Keratinocyte (primary cell): ENCODE results near the gene ANXA3. TPM values are rescaled to one million over a fixed set of nuclear protein-coding genes. Genes with fewer than 3 reads are reported as not detected.

Experiments
- DNase-seq: peaks from one replicate; pipeline ENCODE4 v3.0.0-alpha.2; 2011; ENCODE audit warnings: low read depth, missing footprints, low spot score
- FAIRE-seq: peaks from 2 replicates; lab custom pipeline; 2011; peaks lifted over from hg19 to GRCh38; lab: Jason Lieb, UNC
- H2AFZ ChIP-seq: 2 replicates; pipeline ENCODE4 v1.6.0; 2012; ENCODE audit warnings: low read length, control low read depth, inconsistent platforms; ENCODE audit not compliant: control insufficient read depth
- H3K27ac ChIP-seq: 2 replicates; pipeline ENCODE4 v1.5.1; 2011; ENCODE audit warnings: low read length; ENCODE audit not compliant: control insufficient read depth, insufficient read depth
- H3K27me3 ChIP-seq: 3 replicates; pipeline ENCODE4 v1.6.0; 2011; ENCODE audit warnings: low read length; ENCODE audit not compliant: control insufficient read depth, insufficient read depth; ENCODE audit errors: extremely low read depth
- H3K36me3 ChIP-seq, 2 experiments: 2 replicates in 1 of 2; 3 replicates in 1 of 2; pipeline ENCODE4 v1.5.1; 2011; ENCODE audit warnings: low read length in 2 of 2, mild to moderate bottlenecking in 1 of 2; ENCODE audit not compliant: control insufficient read depth in 2 of 2, insufficient read depth in 2 of 2; ENCODE audit errors: extremely low read depth in 1 of 2
- H3K4me1 ChIP-seq: 3 replicates; pipeline ENCODE4 v1.5.1; 2011; ENCODE audit warnings: low read length; ENCODE audit not compliant: control insufficient read depth, insufficient read depth; ENCODE audit errors: extremely low read depth
- H3K4me2 ChIP-seq: 3 replicates; pipeline ENCODE4 v1.6.0; 2011; ENCODE audit warnings: low read depth, low read length; ENCODE audit not compliant: control insufficient read depth, insufficient read depth; ENCODE audit errors: extremely low read depth
- H3K4me3 ChIP-seq, 3 experiments: fragments of 200-600 bp in 1 of 3; sonication (generic) in 1 of 3; 2 replicates in 2 of 3; 3 replicates in 1 of 3; pipeline ENCODE4 v1.5.1; 2011 to 2016; ENCODE audit warnings: low read length in 3 of 3, mild to moderate bottlenecking in 3 of 3, control low read depth in 2 of 3, inconsistent platforms in 1 of 3, low read depth in 1 of 3, mixed read lengths in 1 of 3, mixed run types in 1 of 3, moderate library complexity in 1 of 3; ENCODE audit not compliant: control insufficient read depth in 2 of 3, insufficient read depth in 2 of 3; ENCODE audit errors: extremely low read depth in 1 of 3
- H3K79me2 ChIP-seq: 2 replicates; pipeline ENCODE4 v1.6.0; 2012; ENCODE audit warnings: low read length; ENCODE audit not compliant: control insufficient read depth, insufficient read depth
- H3K9ac ChIP-seq: 3 replicates; pipeline ENCODE4 v1.6.0; 2011; ENCODE audit warnings: low read length; ENCODE audit not compliant: control insufficient read depth, insufficient read depth; ENCODE audit errors: extremely low read depth
- H3K9me1 ChIP-seq: 3 replicates; pipeline ENCODE4 v1.6.0; 2011; ENCODE audit warnings: low read length; ENCODE audit not compliant: control insufficient read depth, insufficient read depth; ENCODE audit errors: extremely low read depth
- H3K9me3 ChIP-seq: 2 replicates; pipeline ENCODE4 v1.5.1; 2012; ENCODE audit warnings: low read depth, low read length; ENCODE audit not compliant: control insufficient read depth
- H4K20me1 ChIP-seq: 3 replicates; pipeline ENCODE4 v1.6.0; 2011; ENCODE audit warnings: low read length; ENCODE audit not compliant: control insufficient read depth, insufficient read depth; ENCODE audit errors: extremely low read depth
- EZH2 ChIP-seq: IDR thresholded peaks from one replicate; pipeline ENCODE4 v1.6.1; 2012; ENCODE audit warnings: inconsistent platforms, mild to moderate bottlenecking, low read length, moderate library complexity
- dilution Hi-C: fragments of 300-500 bp; cut with MboI; formaldehyde crosslinking; loops from one replicate; pipeline ENCODE4 v1.7.0; 2020; ENCODE audit warnings: low sequenced_read_pairs; ENCODE audit not compliant: extremely low pct_ligation_motif_present
- polyA plus RNA-seq, 5 experiments: library from polyadenylated mRNA; depleted of rRNA in 3 of 5; stranded (reverse) in 3 of 5; stranded (forward) in 1 of 5; unstranded in 1 of 5; fragments of >200 nt; gene quantifications; 1 replicate in 1 of 5; 2 replicates in 3 of 5; 3 replicates in 1 of 5; pipeline versions ENCODE4 v1.2.1 to v1.2.3, GENCODE V29; 2011 to 2012; ENCODE audit warnings: missing spikeins in 2 of 5, low read depth in 1 of 5, low replicate concordance in 1 of 5
- TF ChIP-seq, protein P1 (sequence below), 3 experiments: IDR thresholded peaks in 1 of 3; conservative IDR thresholded peaks in 1 of 3; optimal IDR thresholded peaks in 1 of 3; 2 replicates in 2 of 3; 3 replicates in 1 of 3; pipeline versions ENCODE3 to v1.5.1; 2011; ENCODE audit warnings: low read length in 3 of 3, mild to moderate bottlenecking in 3 of 3, moderate library complexity in 2 of 3, control low read depth in 1 of 3, inconsistent platforms in 1 of 3; ENCODE audit not compliant: insufficient read depth in 2 of 3; ENCODE audit errors: extremely low read depth in 1 of 3

Gene ANXA3
- polyA plus RNA-seq, 1 donor (not counting 4 experiments of a cell fraction or from before 2014, with no cell fraction given), result 463 TPM

- no peaks in the 10 kb centered on the region for H4K20me1 ChIP-seq
- H2AFZ ChIP-seq, result no peak overlapping the region
- H3K27ac ChIP-seq, result no peak overlapping the region
- no peak overlapping the region for H3K9ac ChIP-seq
- dilution Hi-C loops, result loop anchor here (25.0 kb wide), 1 partner anchor 256 kb away; no protein-coding TSS in a partner anchor
- no peaks in the 10 kb centered on the region for H3K9me3 ChIP-seq
- H3K9me1 ChIP-seq, result no peaks in the 10 kb centered on the region
- DNase-seq (no peak), FAIRE-seq (no peak)
- no peaks in the 10 kb centered on the region for H3K27me3 ChIP-seq
- no peaks in the 10 kb centered on the region for H3K79me2 ChIP-seq
- H3K36me3 ChIP-seq, result peaks cover 42 to 50% of the 10 kb centered on the region in 2 experiments
- no peak overlapping the region for H3K4me2 ChIP-seq
- TF ChIP-seq, protein P1, sequence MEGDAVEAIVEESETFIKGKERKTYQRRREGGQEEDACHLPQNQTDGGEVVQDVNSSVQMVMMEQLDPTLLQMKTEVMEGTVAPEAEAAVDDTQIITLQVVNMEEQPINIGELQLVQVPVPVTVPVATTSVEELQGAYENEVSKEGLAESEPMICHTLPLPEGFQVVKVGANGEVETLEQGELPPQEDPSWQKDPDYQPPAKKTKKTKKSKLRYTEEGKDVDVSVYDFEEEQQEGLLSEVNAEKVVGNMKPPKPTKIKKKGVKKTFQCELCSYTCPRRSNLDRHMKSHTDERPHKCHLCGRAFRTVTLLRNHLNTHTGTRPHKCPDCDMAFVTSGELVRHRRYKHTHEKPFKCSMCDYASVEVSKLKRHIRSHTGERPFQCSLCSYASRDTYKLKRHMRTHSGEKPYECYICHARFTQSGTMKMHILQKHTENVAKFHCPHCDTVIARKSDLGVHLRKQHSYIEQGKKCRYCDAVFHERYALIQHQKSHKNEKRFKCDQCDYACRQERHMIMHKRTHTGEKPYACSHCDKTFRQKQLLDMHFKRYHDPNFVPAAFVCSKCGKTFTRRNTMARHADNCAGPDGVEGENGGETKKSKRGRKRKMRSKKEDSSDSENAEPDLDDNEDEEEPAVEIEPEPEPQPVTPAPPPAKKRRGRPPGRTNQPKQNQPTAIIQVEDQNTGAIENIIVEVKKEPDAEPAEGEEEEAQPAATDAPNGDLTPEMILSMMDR (optimal IDR thresholded peaks at IDR 0.05 in 1 of 3, IDR thresholded peaks at IDR 0.05 in 1 of 3, conservative IDR thresholded peaks at IDR 0.05 in 1 of 3; ENCODE audit: extremely low read depth in 1 of 3, insufficient read depth in 2 of 3, low read length in 3 of 3), result no peak
- TF ChIP-seq EZH2, result no peak
- no peaks in the 10 kb centered on the region for H3K4me1 ChIP-seq
- H3K4me3 ChIP-seq, result no peak overlapping the region
These were observed 55.0 kb downstream of the ANXA3 start for GRCh38 chr4:78606530-78607095.

DNA sequence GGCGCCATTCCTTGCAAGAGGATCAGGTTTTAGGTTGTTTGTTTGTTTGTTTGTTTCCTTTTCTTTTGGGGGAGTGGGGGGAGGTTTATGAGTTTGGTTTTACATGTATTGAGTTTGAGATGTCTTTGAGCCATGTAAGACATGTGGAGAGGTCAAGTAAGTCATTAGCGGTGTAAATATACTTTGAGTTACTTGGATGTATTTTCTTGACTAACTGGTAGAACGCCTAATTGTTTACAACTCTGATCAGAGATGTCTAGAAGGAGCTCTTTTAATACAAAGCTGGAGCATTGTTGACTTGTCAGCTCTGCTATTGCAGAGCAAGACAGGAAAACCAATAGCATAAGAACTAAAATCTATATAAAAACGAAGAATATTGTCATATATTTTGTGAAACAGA, 57.1 kb downstream of the ANXA3 start:
- TF ChIP-seq, protein P1 (optimal IDR thresholded peaks at IDR 0.05 in 1 of 3, IDR thresholded peaks at IDR 0.05 in 1 of 3, conservative IDR thresholded peaks at IDR 0.05 in 1 of 3; ENCODE audit: extremely low read depth in 1 of 3, insufficient read depth in 2 of 3, low read length in 3 of 3), result no peak
- no peak for TF ChIP-seq EZH2
- Histone ChIP-seq H3K4me3 (no peak overlapping the region), H3K27me3 (no peaks in the 10 kb centered on the region), H3K27ac (no peak overlapping the region), H3K36me3 (peaks cover 32 to 33% of the 10 kb centered on the region in 2 experiments), H3K4me2 (no peak overlapping the region), H4K20me1 (no peaks in the 10 kb centered on the region), H3K9ac (no peak overlapping the region), H3K9me3 (no peaks in the 10 kb centered on the region), H3K9me1 (no peaks in the 10 kb centered on the region), H3K79me2 (no peaks in the 10 kb centered on the region), H3K4me1 (no peaks in the 10 kb centered on the region), H2AFZ (no peak overlapping the region)
- FAIRE-seq (peak; percentile 5), DNase-seq (no peak)
- dilution Hi-C loops, result loop anchor here (25.0 kb wide), 1 partner anchor 254 kb away; no protein-coding TSS in a partner anchor
